Sigmoid colon (tissue), 4 donors: ENCODE results near the gene GSG1L.

Source experiments
- CTCF ChIP-seq, 4 experiments: fragments of 450-650 bp in 3 of 4; fragments of 200-600 bp in 1 of 4; IDR thresholded peaks; one replicate each; pipeline ENCODE4 v1.5.1; 2016 to 2019; ENCODE audit warnings: antibody characterized with exemption in 4 of 4, mild to moderate bottlenecking in 3 of 4, moderate library complexity in 2 of 4
- EP300 ChIP-seq, 4 donors: sonication (generic); formaldehyde crosslinking; IDR thresholded peaks; one replicate each; pipeline ENCODE4 v1.6.1; 2017; ENCODE audit warnings: antibody characterized with exemption in 4 of 4

GRCh38 chr16:27819881-27820610 is 243.5 kb downstream of the GSG1L start:
- TF ChIP-seq CTCF (IDR thresholded peaks at IDR 0.05) (no peak), EP300 (IDR thresholded peaks at IDR 0.05) (no peak)
